ENCODE data around the gene C14orf132.
A peak's percentile ranks its signal among the peaks of the same experiment; 100 is the strongest.

Gene C14orf132

GRCh38 chr14:96029089-96029645 lies 10.0 kb upstream of the C14orf132 start:
- no peak for TF ChIP-seq ZNF274 (IDR thresholded peaks at IDR 0.05; ENCODE audit: low read depth, low read length)
- no peak overlapping the region for H3K4me3 ChIP-seq (ENCODE audit: low read length)

- no peak for TF ChIP-seq ZNF274 (IDR thresholded peaks at IDR 0.05; ENCODE audit: low read depth, low read length)
- no peak overlapping the region for H3K4me3 ChIP-seq (ENCODE audit: low read length)
Measured at GRCh38 chr14:96030108-96030760, 8.9 kb upstream of the C14orf132 start.

- no peak overlapping the region for H3K4me3 ChIP-seq (ENCODE audit: low read length)
- TF ChIP-seq ZNF274 (IDR thresholded peaks at IDR 0.05; ENCODE audit: low read depth, low read length): no peak
Measured at GRCh38 chr14:96031691-96032090, 7.5 kb upstream of the C14orf132 start.

GRCh38 chr14:96035456-96035855 lies 3.7 kb upstream of the C14orf132 start:
- TF ChIP-seq ZNF274 (IDR thresholded peaks at IDR 0.05; ENCODE audit: low read depth, low read length): no peak
- no peak overlapping the region for H3K4me3 ChIP-seq (ENCODE audit: low read length)

- no peak overlapping the region for H3K4me3 ChIP-seq (ENCODE audit: low read length)
- no peak for TF ChIP-seq ZNF274 (IDR thresholded peaks at IDR 0.05; ENCODE audit: low read depth, low read length)
Measured at GRCh38 chr14:96037891-96038557, 1.1 kb upstream of the C14orf132 start.

- no peak for TF ChIP-seq ZNF274 (IDR thresholded peaks at IDR 0.05; ENCODE audit: low read depth, low read length)
- H3K4me3 ChIP-seq (ENCODE audit: low read length): no peak overlapping the region
Measured at GRCh38 chr14:96038558-96038919, 623 bp upstream of the C14orf132 start.

- TF ChIP-seq ZNF274 (IDR thresholded peaks at IDR 0.05; ENCODE audit: low read depth, low read length): no peak
- peak overlapping the region; percentile 40; the same call in 1 of the 2 replicates for H3K4me3 ChIP-seq (ENCODE audit: low read length)
Measured at GRCh38 chr14:96039633-96040311, 610 bp downstream of the C14orf132 start.

GRCh38 chr14:96040828-96041371 lies 1.7 kb downstream of the C14orf132 start:
- H3K4me3 ChIP-seq (ENCODE audit: low read length): no peak overlapping the region
- no peak for TF ChIP-seq ZNF274 (IDR thresholded peaks at IDR 0.05; ENCODE audit: low read depth, low read length)

- no peak overlapping the region for H3K4me3 ChIP-seq (ENCODE audit: low read length)
- no peak for TF ChIP-seq ZNF274 (IDR thresholded peaks at IDR 0.05; ENCODE audit: low read depth, low read length)
Measured at GRCh38 chr14:96042248-96042930, 3.2 kb downstream of the C14orf132 start.

GRCh38 chr14:96046630-96047029 lies 7.5 kb downstream of the C14orf132 start:
- TF ChIP-seq ZNF274 (IDR thresholded peaks at IDR 0.05; ENCODE audit: low read depth, low read length): no peak
- H3K4me3 ChIP-seq (ENCODE audit: low read length): no peak overlapping the region

GRCh38 chr14:96047101-96047500 lies 7.9 kb downstream of the C14orf132 start:
- TF ChIP-seq ZNF274 (IDR thresholded peaks at IDR 0.05; ENCODE audit: low read depth, low read length): no peak
- no peak overlapping the region for H3K4me3 ChIP-seq (ENCODE audit: low read length)

- TF ChIP-seq ZNF274 (IDR thresholded peaks at IDR 0.05; ENCODE audit: low read depth, low read length): no peak
- H3K4me3 ChIP-seq (ENCODE audit: low read length): no peak overlapping the region
Measured at GRCh38 chr14:96049932-96050331, 10.8 kb downstream of the C14orf132 start.

- no peak overlapping the region for H3K4me3 ChIP-seq (ENCODE audit: low read length)
- no peak for TF ChIP-seq ZNF274 (IDR thresholded peaks at IDR 0.05; ENCODE audit: low read depth, low read length)
Measured at GRCh38 chr14:96050482-96050881, 11.3 kb downstream of the C14orf132 start.

- H3K4me3 ChIP-seq (ENCODE audit: low read length): no peak overlapping the region
- TF ChIP-seq ZNF274 (IDR thresholded peaks at IDR 0.05; ENCODE audit: low read depth, low read length): no peak
Measured at GRCh38 chr14:96051231-96051630, 12.1 kb downstream of the C14orf132 start.
